ENCODE measurements around the gene WDR75. TPM values are rescaled to one million over a fixed set of nuclear protein-coding genes. Genes with fewer than 3 reads are reported as not detected.
"Not testable (repeated sequence)": the region's sequence is repeated elsewhere in the genome, so short reads cannot be mapped to it uniquely, and the experiment has no call there.

WDR75 gene
- total RNA-seq, 1 experiment from 2014 or later, result 18.5 TPM

GRCh38 chr2:189426886-189427285 lies 14.4 kb upstream of the WDR75 start:
- CTCF ChIA-PET, result no interaction called here

GRCh38 chr2:189427872-189428271 lies 13.4 kb upstream of the WDR75 start:
- Histone ChIP-seq H3K9me3 (ENCODE audit: insufficient read depth, low read depth) (no peaks in the 10 kb centered on the region), H3K36me3 (ENCODE audit: low read depth) (no peaks in the 10 kb centered on the region), H3K4me2 (no peak overlapping the region), H3K9me2 (ENCODE audit: insufficient read depth) (no peaks in the 10 kb centered on the region), H3K79me2 (ENCODE audit: low read depth) (no peaks in the 10 kb centered on the region), H4K20me1 (ENCODE audit: insufficient read depth) (no peaks in the 10 kb centered on the region), H3K4me3 (no peak overlapping the region), H3K27me3 (ENCODE audit: insufficient read depth, low read depth) (no peaks in the 10 kb centered on the region), H3K4me1 (replicated peaks; ENCODE audit: insufficient read depth) (no peaks in the 10 kb centered on the region), H3K27ac (no peak overlapping the region), H3F3A (ENCODE audit: insufficient read depth, low read depth) (no peaks in the 10 kb centered on the region), H2AFZ (no peak overlapping the region)
- ChIA-PET CTCF (no interaction called here), POLR2A (ENCODE audit: unreplicated experiment) (interaction anchor here (0.6 kb wide), 1 partner anchor 296 kb away, joined by 4 read pairs; no protein-coding TSS in a partner anchor)
- no TSS peak for BruUV-seq (replicated peaks)
- intact Hi-C loops (cut with micrococcal nuclease; ENCODE audit: unreplicated experiment), result no loop called here
- no peak for DNase-seq
- TF ChIP-seq EZH2 (IDR thresholded peaks at IDR 0.05; ENCODE audit: low read depth), result no peak

More at GRCh38 chr2:189426886-189427285, 14.4 kb upstream of the WDR75 start:
- Histone ChIP-seq H3K27me3 (ENCODE audit: insufficient read depth, low read depth) (no peaks in the 10 kb centered on the region), H2AFZ (no peak overlapping the region), H3K9me3 (ENCODE audit: insufficient read depth, low read depth) (no peaks in the 10 kb centered on the region), H3F3A (ENCODE audit: insufficient read depth, low read depth) (no peaks in the 10 kb centered on the region), H3K9me2 (ENCODE audit: insufficient read depth) (no peaks in the 10 kb centered on the region), H3K36me3 (ENCODE audit: low read depth) (no peaks in the 10 kb centered on the region), H3K4me3 (no peak overlapping the region), H3K27ac (no peak overlapping the region), H3K4me2 (no peak overlapping the region), H3K79me2 (ENCODE audit: low read depth) (no peaks in the 10 kb centered on the region), H4K20me1 (ENCODE audit: insufficient read depth) (no peaks in the 10 kb centered on the region), H3K4me1 (replicated peaks; ENCODE audit: insufficient read depth) (no peaks in the 10 kb centered on the region)
- intact Hi-C loops (cut with micrococcal nuclease; ENCODE audit: unreplicated experiment), result no loop called here
- no TSS peak for BruUV-seq (replicated peaks)
- POLR2A ChIA-PET (ENCODE audit: unreplicated experiment), result no interaction called here
- no peak for DNase-seq
- no peak for TF ChIP-seq CTCF (conservative IDR thresholded peaks at IDR 0.05)
- no peak for TF ChIP-seq EZH2 (IDR thresholded peaks at IDR 0.05; ENCODE audit: low read depth)

- H3K27me3 ChIP-seq (ENCODE audit: insufficient read depth, low read depth); H2AFZ ChIP-seq; H3K36me3 ChIP-seq (ENCODE audit: low read depth); H3K9me3 ChIP-seq (ENCODE audit: insufficient read depth, low read depth); H3K79me2 ChIP-seq (ENCODE audit: low read depth); H3K4me2 ChIP-seq; CTCF ChIA-PET; BruUV-seq (replicated peaks); DNase-seq; H3K9me2 ChIP-seq (ENCODE audit: insufficient read depth); POLR2A ChIA-PET (ENCODE audit: unreplicated experiment); H3K4me3 ChIP-seq; H3K27ac ChIP-seq; H3K4me1 ChIP-seq (replicated peaks; ENCODE audit: insufficient read depth); H4K20me1 ChIP-seq (ENCODE audit: insufficient read depth); H3F3A ChIP-seq (ENCODE audit: insufficient read depth, low read depth); intact Hi-C loops (cut with micrococcal nuclease; ENCODE audit: unreplicated experiment): not testable (repeated sequence)
These were observed 10.8 kb upstream of the WDR75 start for GRCh38 chr2:189430448-189430847.

GRCh38 chr2:189435803-189436202 lies 5.5 kb upstream of the WDR75 start:
- H3K36me3 ChIP-seq (ENCODE audit: low read depth); intact Hi-C loops (cut with micrococcal nuclease; ENCODE audit: unreplicated experiment); H3K27ac ChIP-seq; H3K27me3 ChIP-seq (ENCODE audit: insufficient read depth, low read depth); H3F3A ChIP-seq (ENCODE audit: insufficient read depth, low read depth); POLR2A ChIA-PET (ENCODE audit: unreplicated experiment); H3K9me2 ChIP-seq (ENCODE audit: insufficient read depth); H3K79me2 ChIP-seq (ENCODE audit: low read depth); H3K4me2 ChIP-seq; DNase-seq; H3K9me3 ChIP-seq (ENCODE audit: insufficient read depth, low read depth); CTCF ChIA-PET; H3K4me1 ChIP-seq (replicated peaks; ENCODE audit: insufficient read depth); H3K4me3 ChIP-seq; H2AFZ ChIP-seq; H4K20me1 ChIP-seq (ENCODE audit: insufficient read depth); BruUV-seq (replicated peaks): not testable (repeated sequence)

- no TSS peak for BruUV-seq (replicated peaks)
- Histone ChIP-seq H3K4me3 (no peak overlapping the region), H2AFZ (no peak overlapping the region), H3K4me2 (no peak overlapping the region), H3K27me3 (ENCODE audit: insufficient read depth, low read depth) (no peaks in the 10 kb centered on the region), H3K9me2 (ENCODE audit: insufficient read depth) (no peaks in the 10 kb centered on the region), H3K79me2 (ENCODE audit: low read depth) (peaks cover 15% of the 10 kb centered on the region), H4K20me1 (ENCODE audit: insufficient read depth) (no peaks in the 10 kb centered on the region), H3K27ac (no peak overlapping the region), H3K9me3 (ENCODE audit: insufficient read depth, low read depth) (no peaks in the 10 kb centered on the region), H3K36me3 (ENCODE audit: low read depth) (no peaks in the 10 kb centered on the region), H3K4me1 (replicated peaks; ENCODE audit: insufficient read depth) (peaks cover 10% of the 10 kb centered on the region), H3F3A (ENCODE audit: insufficient read depth, low read depth) (no peaks in the 10 kb centered on the region)
- ChIA-PET CTCF (no interaction called here), POLR2A (ENCODE audit: unreplicated experiment) (no interaction called here)
- TF ChIP-seq EZH2 (IDR thresholded peaks at IDR 0.05; ENCODE audit: low read depth) (no peak), CTCF (conservative IDR thresholded peaks at IDR 0.05) (no peak)
- no peak for DNase-seq
- intact Hi-C loops (cut with micrococcal nuclease; ENCODE audit: unreplicated experiment), result no loop called here
These were observed 3.3 kb upstream of the WDR75 start for GRCh38 chr2:189437926-189438325.
